ENCODE data around the gene ABTB2. TPM values are rescaled to one million over a fixed set of nuclear protein-coding genes. Genes with fewer than 3 reads are reported as not detected.
A peak's percentile ranks its signal among the peaks of the same experiment; 100 is the strongest.

The ABTB2 gene
- total and polyA plus RNA-seq, 3 experiments from 2014 or later: 0.05 to 5.5 (median 5.4) TPM

DNA sequence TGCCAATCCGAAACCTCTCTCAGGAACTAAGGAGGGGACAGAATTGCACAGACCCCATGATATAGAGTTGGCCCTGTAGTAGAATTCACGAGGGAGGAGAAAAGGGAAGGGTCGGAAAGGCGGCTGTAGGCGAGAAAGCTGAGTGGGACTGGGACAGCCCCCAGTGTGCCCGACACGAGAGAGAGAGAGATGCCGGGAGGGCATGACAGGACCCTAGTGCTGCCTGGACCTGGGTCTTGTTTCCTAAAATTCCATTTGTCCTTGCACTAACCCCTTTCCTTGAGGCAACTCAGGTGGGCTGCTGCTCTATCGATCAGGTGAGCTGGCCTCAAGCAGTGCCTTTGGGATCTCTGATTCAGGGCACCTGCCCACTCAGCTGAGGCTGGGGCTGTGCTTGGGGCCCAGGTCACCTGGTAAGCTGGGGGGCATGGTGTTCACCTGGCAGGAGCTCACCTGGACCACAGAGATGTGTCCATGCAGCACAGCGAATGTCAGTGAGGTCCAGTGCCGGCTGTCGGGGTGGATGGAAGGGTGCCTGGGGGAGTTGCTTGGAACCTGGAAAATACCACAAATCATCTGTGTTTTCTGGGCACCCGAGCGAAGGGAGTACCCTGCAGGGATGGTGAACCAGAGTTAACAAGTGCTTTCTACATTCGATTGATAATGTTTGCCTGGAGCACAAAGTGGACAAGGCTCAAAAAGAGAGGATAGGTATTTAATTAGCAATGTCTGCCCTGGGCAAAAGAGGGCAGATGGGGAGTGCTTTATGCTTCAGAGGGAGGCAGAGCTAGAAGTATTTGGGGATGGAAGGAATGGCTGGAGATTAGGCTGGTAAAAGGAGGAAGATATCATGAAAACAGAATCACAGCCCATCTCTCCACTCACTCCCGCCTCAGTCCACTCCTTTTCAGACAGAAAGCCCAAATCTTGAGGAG, 190.7 kb downstream of the ABTB2 start:
- Histone ChIP-seq H3K27ac (ENCODE audit: low read depth, low read length) (no peak overlapping the region), H3K36me3 (ENCODE audit: insufficient read depth, low read length) (no peaks in the 10 kb centered on the region), H3K4me1 (ENCODE audit: insufficient read depth, low read length) (no peaks in the 10 kb centered on the region), H3K27me3 (ENCODE audit: insufficient read depth, low read length, poor library complexity, severe bottlenecking) (no peaks in the 10 kb centered on the region), H3K9me3 (ENCODE audit: low read length) (no peaks in the 10 kb centered on the region), H3K4me3 (ENCODE audit: low read length) (no peak overlapping the region)
- DNase-seq: no peak
- H3K9me3 Mint-ChIP-seq: no peaks in the 10 kb centered on the region
- H3K36me3 Mint-ChIP-seq: no peaks in the 10 kb centered on the region
- H3K4me1 Mint-ChIP-seq: no peaks in the 10 kb centered on the region
- CTCF ChIA-PET: interaction anchor here (1.2 kb wide), 1 partner anchor 21 kb away, joined by 3 read pairs; no protein-coding TSS in a partner anchor
- POLR2A ChIA-PET: no interaction called here
- H3K4me3 Mint-ChIP-seq: no peak overlapping the region
- H3K27ac Mint-ChIP-seq: peak overlapping the region in 1 of 8 donors; percentile 23
- H3K27me3 Mint-ChIP-seq: peaks cover 0 to 6% of the 10 kb centered on the region in 2 donors

DNA sequence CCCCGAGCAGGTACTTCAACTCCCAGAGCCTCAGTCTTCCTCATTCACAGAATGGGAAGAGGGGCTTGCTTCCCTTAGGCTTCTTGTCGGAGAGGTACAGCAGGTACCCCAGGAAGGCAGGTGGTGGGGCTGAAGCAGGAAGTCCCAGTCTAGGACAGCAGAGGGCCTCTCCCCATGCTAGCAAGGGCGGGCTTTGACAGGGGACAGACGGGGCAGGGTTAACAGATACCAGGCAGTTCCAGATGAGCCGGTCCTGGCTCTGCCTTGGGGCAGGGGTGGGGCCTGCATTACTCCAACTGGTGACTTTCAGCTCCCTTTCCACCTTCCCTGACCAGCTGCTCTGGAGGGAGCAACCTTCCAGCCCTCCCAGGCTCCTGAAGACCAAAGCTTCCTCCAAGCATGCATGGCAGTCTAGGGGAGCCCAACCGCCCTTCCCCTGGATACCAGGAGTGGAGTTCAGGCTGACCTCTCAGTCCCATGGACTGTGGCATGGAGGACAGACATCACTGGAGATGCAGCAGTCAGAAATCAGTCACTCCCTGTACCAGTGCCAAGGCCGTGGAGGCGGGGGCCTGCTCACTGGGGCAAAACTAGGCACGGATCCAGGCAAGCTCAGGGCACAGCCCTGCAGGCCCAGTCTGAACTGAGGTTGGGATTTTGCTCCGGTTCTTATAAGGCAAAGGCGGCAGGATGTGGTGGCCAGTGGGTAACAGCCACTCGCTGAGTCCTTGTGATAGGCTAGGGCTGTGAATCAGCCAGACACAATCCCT, 191.8 kb downstream of the ABTB2 start:
- Mint-ChIP-seq H3K36me3 (no peaks in the 10 kb centered on the region), H3K9me3 (no peaks in the 10 kb centered on the region), H3K27ac (peak overlapping the region in 1 of 8 donors; percentile 75), H3K4me1 (peaks cover 0 to 9% (median 2%) of the 10 kb centered on the region in 3 donors), H3K27me3 (peaks cover 0 to 6% of the 10 kb centered on the region in 2 donors), H3K4me3 (no peak overlapping the region)
- ChIA-PET CTCF (interaction anchor here (1.2 to 2.2 kb wide), 2 partner anchors 9 to 22 kb away, joined by 3 to 11 read pairs; no protein-coding TSS in a partner anchor), POLR2A (no interaction called here)
- Histone ChIP-seq H3K27me3 (ENCODE audit: insufficient read depth, low read length, poor library complexity, severe bottlenecking) (no peaks in the 10 kb centered on the region), H3K9me3 (ENCODE audit: low read length) (no peaks in the 10 kb centered on the region), H3K4me3 (ENCODE audit: low read length) (no peak overlapping the region), H3K27ac (ENCODE audit: low read depth, low read length) (no peak overlapping the region), H3K4me1 (ENCODE audit: insufficient read depth, low read length) (peaks cover 5% of the 10 kb centered on the region), H3K36me3 (ENCODE audit: insufficient read depth, low read length) (no peaks in the 10 kb centered on the region)
- no peak for DNase-seq

DNA sequence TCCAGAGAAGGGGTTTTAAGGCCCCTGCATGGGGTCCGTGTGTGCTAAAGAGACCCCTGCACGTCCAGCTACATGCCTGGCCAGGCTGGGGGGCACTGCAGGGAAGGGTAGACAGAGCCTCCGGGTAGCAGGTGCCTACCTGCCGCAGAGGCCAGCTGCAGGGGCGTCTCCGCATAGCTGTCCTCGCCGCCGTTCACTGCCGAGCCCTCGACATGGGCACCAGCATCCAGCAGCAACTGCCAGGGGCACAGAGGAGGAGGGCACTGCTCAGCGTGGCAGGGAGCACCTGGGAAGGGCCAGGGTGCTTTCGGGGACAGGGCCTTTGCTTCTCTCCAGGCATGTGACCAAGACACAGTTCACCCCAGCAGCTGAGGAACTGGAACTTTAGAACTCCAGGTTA, 192.7 kb downstream of the ABTB2 start:
- H3K4me1 ChIP-seq (ENCODE audit: insufficient read depth, low read length): peaks cover 5% of the 10 kb centered on the region
- Mint-ChIP-seq H3K27ac (no peak overlapping the region), H3K4me3 (no peak overlapping the region), H3K4me1 (peaks cover under 1 to 9% (median 2%) of the 10 kb centered on the region in 3 donors), H3K9me3 (no peaks in the 10 kb centered on the region), H3K36me3 (no peaks in the 10 kb centered on the region), H3K27me3 (peaks cover 0 to 6% of the 10 kb centered on the region in 2 donors)
- H3K27me3 ChIP-seq (ENCODE audit: insufficient read depth, low read length, poor library complexity, severe bottlenecking): no peaks in the 10 kb centered on the region
- H3K9me3 ChIP-seq (ENCODE audit: low read length): no peaks in the 10 kb centered on the region
- DNase-seq: no peak
- no peak overlapping the region for H3K27ac ChIP-seq (ENCODE audit: low read depth, low read length)
- H3K36me3 ChIP-seq (ENCODE audit: insufficient read depth, low read length): no peaks in the 10 kb centered on the region
- H3K4me3 ChIP-seq (ENCODE audit: low read length): no peak overlapping the region
- POLR2A ChIA-PET: no interaction called here
- CTCF ChIA-PET: interaction anchor here (2.2 kb wide), 1 partner anchor 9 kb away, joined by 11 read pairs; no protein-coding TSS in a partner anchor

DNA sequence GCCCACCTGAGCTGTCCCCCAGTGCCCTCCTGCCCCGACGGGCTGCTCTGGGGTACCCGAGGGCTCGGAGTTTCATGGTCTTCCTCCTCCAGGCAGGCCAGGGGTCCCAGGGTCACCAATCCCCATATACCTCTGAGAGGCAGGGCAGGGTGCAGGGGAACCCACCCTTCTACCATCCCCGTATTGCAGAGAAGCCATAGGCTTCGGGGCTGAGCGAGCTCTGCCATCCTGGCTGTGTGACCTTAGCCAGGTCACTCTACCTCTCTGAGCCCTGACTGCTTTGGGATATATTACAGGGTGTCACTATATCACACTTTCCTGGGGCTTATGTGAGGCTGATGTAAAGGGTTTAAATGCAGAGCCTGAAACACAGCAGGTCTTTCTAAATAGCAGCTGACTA, 195.0 kb downstream of the ABTB2 start:
- Mint-ChIP-seq H3K27me3 (peaks cover 0 to 5% of the 10 kb centered on the region in 2 donors), H3K9me3 (no peaks in the 10 kb centered on the region), H3K36me3 (no peaks in the 10 kb centered on the region), H3K4me3 (no peak overlapping the region), H3K4me1 (peaks cover 7 to 22% (median 8%) of the 10 kb centered on the region in 3 donors), H3K27ac (no peak overlapping the region)
- CTCF ChIA-PET: no interaction called here
- Histone ChIP-seq H3K27me3 (ENCODE audit: insufficient read depth, low read length, poor library complexity, severe bottlenecking) (no peaks in the 10 kb centered on the region), H3K4me3 (ENCODE audit: low read length) (no peak overlapping the region), H3K27ac (ENCODE audit: low read depth, low read length) (no peak overlapping the region), H3K36me3 (ENCODE audit: insufficient read depth, low read length) (no peaks in the 10 kb centered on the region), H3K4me1 (ENCODE audit: insufficient read depth, low read length) (peaks cover 5% of the 10 kb centered on the region), H3K9me3 (ENCODE audit: low read length) (no peaks in the 10 kb centered on the region)
- POLR2A ChIA-PET: no interaction called here
- no peak for DNase-seq

DNA sequence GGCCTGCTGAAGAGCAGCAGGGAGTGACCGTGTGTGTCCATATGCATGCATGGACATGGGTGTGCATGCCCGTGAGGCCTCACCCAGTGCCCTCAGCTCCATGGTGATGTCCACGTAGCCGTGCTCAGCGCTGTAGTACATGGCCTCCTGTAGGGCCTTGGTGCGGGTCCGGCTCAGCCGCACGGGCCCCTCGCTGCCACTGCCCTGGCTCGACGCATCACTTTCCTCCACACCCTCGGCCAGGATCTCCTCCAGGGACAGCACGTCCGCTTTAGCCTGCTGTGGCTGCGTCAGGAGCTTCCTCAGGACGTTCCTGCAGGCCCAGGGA, 195.4 kb downstream of the ABTB2 start:
- Mint-ChIP-seq H3K36me3 (no peaks in the 10 kb centered on the region), H3K27me3 (peaks cover 0 to 5% of the 10 kb centered on the region in 2 donors), H3K9me3 (no peaks in the 10 kb centered on the region), H3K4me3 (no peak overlapping the region), H3K27ac (no peak overlapping the region), H3K4me1 (peaks cover 7 to 26% (median 8%) of the 10 kb centered on the region in 3 donors)
- H3K4me3 ChIP-seq (ENCODE audit: low read length): no peak overlapping the region
- H3K36me3 ChIP-seq (ENCODE audit: insufficient read depth, low read length): no peaks in the 10 kb centered on the region
- POLR2A ChIA-PET: no interaction called here
- no peak overlapping the region for H3K27ac ChIP-seq (ENCODE audit: low read depth, low read length)
- H3K4me1 ChIP-seq (ENCODE audit: insufficient read depth, low read length): peaks cover 5% of the 10 kb centered on the region
- no peak for DNase-seq
- H3K9me3 ChIP-seq (ENCODE audit: low read length): no peaks in the 10 kb centered on the region
- H3K27me3 ChIP-seq (ENCODE audit: insufficient read depth, low read length, poor library complexity, severe bottlenecking): no peaks in the 10 kb centered on the region
- CTCF ChIA-PET: interaction anchor here (1.4 kb wide), 1 partner anchor 12 kb away, joined by 4 read pairs; no protein-coding TSS in a partner anchor

DNA sequence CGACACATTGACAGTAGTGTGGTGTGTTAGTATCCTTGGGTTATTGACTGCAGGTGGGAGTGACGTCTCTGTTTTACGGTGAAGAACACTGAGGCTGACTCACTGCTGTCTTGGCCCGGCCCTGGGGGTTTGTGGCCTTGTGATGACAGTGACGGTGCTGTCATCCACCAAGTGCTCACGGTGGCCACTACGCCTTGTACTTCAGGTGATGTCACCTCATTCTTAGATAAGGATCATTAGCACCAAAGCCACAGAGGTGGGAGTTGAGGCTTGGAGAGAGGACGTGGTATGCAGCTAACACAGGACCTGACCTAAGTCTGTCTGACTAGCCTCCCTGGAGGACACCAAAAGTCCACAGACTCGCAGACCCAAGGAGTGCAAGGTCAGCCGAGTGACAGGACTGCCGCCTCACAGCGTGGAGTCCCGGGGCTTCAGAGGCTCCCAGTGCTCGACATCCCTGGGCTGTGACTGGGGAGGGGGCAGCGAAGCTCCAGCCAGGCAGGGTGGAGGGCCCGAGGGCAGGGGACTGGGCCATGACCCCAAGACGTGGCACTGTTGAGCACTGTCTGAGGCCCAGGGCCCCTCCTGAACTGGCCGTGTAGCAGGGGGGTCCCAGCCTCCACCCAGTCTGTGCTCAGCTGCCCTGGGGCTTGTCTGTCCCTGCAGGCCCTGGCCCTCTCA, 195.9 kb downstream of the ABTB2 start:
- no peak overlapping the region for H3K4me3 Mint-ChIP-seq
- peaks cover 7 to 26% (median 8%) of the 10 kb centered on the region in 3 donors for H3K4me1 Mint-ChIP-seq
- DNase-seq: peak in 3 of 5 donors; percentile 6 to 80 (median 28)
- POLR2A ChIA-PET: no interaction called here
- H3K27me3 Mint-ChIP-seq: peaks cover 0 to 4% of the 10 kb centered on the region in 2 donors
- CTCF ChIA-PET: interaction anchor here (1.4 kb wide), 1 partner anchor 12 kb away, joined by 4 read pairs; no protein-coding TSS in a partner anchor
- H3K9me3 Mint-ChIP-seq: no peaks in the 10 kb centered on the region
- Histone ChIP-seq H3K9me3 (ENCODE audit: low read length) (no peaks in the 10 kb centered on the region), H3K27ac (ENCODE audit: low read depth, low read length) (no peak overlapping the region), H3K4me1 (ENCODE audit: insufficient read depth, low read length) (peaks cover 5% of the 10 kb centered on the region), H3K27me3 (ENCODE audit: insufficient read depth, low read length, poor library complexity, severe bottlenecking) (no peaks in the 10 kb centered on the region), H3K4me3 (ENCODE audit: low read length) (no peak overlapping the region), H3K36me3 (ENCODE audit: insufficient read depth, low read length) (no peaks in the 10 kb centered on the region)
- peak overlapping the region in 2 of 8 donors; percentile 28 to 35 for H3K27ac Mint-ChIP-seq
- H3K36me3 Mint-ChIP-seq: no peaks in the 10 kb centered on the region

DNA sequence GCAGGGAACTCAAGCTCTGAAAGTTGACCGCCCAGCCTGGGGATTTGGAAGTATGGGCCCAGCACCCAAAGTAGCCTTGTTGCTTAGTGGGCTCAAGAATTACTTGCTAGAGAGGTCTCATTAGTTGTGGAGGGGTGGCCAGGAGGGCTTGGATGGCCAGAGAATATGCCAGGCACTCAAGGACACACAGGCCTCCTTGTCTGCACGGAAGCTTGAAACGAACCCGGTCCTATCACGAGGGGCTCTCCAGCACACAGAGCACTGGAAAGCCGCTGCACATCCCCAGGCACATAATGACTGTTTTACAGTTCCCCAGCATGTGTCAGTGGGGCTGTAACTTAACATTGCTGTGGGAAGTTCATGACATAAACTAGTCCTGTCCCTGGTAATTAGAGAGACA, 196.4 kb downstream of the ABTB2 start:
- no peaks in the 10 kb centered on the region for H3K36me3 Mint-ChIP-seq
- no peaks in the 10 kb centered on the region for H3K9me3 ChIP-seq (ENCODE audit: low read length)
- peak overlapping the region in 4 of 8 donors; percentile 28 to 55 (median 38) for H3K27ac Mint-ChIP-seq
- H3K27me3 Mint-ChIP-seq: peaks cover 0 to 3% of the 10 kb centered on the region in 2 donors
- H3K4me3 Mint-ChIP-seq: no peak overlapping the region
- H3K4me1 Mint-ChIP-seq: peaks cover 7 to 26% (median 8%) of the 10 kb centered on the region in 3 donors
- ChIA-PET POLR2A (no interaction called here), CTCF (interaction anchor here (1.4 kb wide), 1 partner anchor 13 kb away, joined by 4 read pairs; no protein-coding TSS in a partner anchor)
- DNase-seq: no peak
- H3K27me3 ChIP-seq (ENCODE audit: insufficient read depth, low read length, poor library complexity, severe bottlenecking): no peaks in the 10 kb centered on the region
- no peaks in the 10 kb centered on the region for H3K9me3 Mint-ChIP-seq
- no peaks in the 10 kb centered on the region for H3K36me3 ChIP-seq (ENCODE audit: insufficient read depth, low read length)
- H3K4me3 ChIP-seq (ENCODE audit: low read length): no peak overlapping the region
- no peak overlapping the region for H3K27ac ChIP-seq (ENCODE audit: low read depth, low read length)
- peaks cover 5% of the 10 kb centered on the region for H3K4me1 ChIP-seq (ENCODE audit: insufficient read depth, low read length)

Measured in CD8-positive, alpha-beta memory T cell (primary cell).